GM03348 (cell line): ENCODE results near the gene MYO1C.

Source experiments
- DNase-seq: peaks from one replicate; pipeline ENCODE4 v3.0.0; 2012; ENCODE audit warnings: low spot score

MYO1C gene

DNA sequence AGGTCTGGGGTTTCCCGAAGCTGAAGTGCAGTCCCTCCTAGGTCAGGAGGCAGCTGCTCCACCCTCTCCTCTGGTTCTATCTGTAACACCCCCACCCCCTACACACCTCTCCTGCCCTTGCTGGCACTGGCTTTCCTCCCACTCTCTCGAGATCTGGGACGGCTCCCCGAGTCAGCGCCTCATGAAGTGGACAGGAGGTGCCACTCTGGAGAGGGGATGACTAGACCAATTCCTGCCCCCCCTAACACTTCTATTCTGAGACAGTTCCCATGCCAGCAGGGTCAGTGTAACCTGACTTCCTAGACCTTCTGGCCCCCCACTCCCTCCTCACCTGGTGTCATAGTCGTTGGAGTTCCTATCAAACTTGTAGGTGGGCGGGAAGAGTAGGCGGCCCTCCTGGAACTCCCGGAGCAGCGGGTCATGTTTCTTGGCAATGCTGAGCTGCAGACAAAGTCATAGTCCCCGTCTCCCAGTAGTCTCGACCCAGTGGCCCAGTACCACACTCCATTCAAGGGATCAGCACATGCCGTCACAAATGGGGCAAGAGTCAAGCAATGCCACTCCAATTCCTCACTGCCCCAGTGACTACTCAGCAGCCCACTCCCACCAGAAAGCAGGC, 14.3 kb upstream of the MYO1C start:
- DNase-seq, result no peak

DNA sequence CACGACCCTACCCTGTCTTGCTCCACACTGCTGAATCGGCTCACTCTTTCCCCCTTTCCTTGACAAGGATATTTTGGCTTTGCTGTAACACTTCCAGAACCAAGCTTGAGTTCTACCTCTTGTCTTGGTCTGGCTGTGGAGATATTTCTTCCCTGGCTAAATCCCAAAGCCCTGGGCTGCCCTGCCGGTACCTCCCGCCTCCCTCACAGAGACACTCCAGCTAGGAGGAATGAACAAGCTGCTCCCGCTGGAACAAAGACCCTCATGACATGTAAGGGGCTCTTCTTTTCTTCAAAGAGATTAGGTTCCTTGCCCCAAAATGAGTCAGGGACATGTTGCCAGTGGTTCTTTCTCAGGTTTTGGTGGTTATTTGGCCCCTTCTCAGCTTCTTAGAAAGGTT, 13.1 kb upstream of the MYO1C start:
- DNase-seq, result no peak

DNA sequence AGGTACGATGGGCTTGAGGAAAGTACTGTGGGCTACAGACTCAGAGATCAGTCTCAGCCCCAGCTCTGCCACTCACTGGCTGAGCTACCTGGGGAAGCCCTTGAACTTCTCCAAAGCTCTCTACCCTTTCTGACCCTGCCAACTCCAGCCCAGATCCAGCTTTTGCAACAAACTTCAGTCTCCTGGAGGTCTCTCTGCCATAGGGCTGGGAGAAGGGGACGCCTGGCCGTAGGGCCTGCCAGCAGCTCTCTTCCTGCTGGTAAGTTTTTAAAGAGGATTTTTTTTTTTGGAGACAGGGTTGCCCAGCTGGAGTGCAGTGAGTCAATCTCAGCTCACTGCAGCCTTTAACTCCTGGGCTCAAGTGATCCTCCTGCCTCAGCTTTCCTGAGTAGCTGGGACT, 12.4 kb upstream of the MYO1C start:
- no peak for DNase-seq

DNA sequence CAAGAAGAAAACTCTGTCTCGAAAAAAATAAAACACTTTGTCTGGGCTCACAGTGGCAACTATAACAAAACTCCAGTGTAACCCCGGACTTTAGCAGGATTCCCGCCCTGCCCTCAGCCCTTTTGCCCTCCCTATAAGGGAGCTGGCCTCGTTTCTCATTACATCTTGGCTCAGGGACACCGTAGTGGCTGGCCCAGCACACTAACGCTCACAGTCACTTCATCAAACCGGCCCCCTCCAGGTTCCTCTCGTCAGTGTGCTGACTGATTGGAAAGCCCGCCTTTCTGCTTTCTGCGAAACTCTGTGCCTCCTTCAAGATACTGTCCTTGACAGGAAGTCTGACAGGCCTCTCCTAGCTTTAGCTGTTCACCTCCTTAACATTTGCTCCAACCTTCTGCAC, 11.2 kb upstream of the MYO1C start:
- no peak for DNase-seq

DNA sequence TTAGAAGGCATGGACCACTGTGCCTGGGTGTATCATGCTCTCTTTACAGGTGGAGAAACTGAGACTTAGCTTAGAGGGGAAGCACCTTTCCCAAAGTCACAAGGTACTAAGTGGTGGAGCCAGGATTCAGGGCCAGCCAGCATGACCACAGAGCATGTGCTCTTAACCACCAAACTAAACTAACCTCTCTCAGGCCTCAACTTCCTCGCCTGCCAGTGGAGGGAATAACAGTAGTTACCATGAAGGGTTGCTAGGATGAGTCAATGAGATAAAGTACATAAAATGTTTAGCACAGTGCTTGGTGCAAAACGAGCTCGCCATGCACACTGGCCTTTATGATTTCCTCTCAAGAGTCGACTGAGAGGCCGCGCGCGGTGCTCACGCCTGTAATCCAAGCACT, 6.4 kb upstream of the MYO1C start:
- DNase-seq, result no peak

DNA sequence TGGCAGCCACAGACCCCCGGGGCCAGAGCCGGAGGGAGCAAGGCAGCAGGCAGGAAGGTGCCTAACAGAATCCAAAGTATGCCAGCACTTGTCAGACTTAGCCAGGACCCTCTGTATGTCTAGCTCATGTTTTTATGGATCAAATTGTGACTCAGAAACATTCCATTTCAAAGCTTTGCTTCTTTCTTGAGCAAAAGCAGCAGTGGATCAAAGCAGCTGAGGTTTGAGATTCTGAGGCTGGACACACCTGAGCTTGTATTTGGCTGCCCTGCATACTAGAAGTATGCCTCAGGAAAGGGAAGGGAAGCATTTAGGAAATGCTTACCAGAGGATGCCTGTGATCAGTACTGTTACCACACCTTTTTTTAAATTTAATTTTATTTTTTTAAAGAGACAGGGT, 5.7 kb upstream of the MYO1C start:
- no peak for DNase-seq

DNA sequence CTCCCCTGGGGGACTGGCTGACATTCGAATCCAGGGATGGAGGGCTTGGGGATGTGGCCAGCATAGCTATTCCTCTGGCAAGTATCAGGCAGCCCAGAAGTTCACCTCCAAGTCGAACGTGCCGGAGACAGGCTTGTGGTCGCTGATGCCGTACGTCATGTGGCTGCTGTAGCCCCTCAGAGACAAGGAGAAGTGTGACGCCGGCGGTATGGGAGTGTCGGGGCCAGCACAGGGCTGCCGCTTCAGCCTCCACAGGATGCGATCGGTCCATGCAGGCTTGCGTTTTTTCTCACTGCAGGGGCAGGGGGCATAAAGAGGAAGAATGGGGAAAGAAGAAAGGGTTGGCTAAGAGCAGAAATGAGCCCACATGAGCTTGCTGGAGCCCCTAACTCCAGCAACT, 5.3 kb upstream of the MYO1C start:
- no peak for DNase-seq

DNA sequence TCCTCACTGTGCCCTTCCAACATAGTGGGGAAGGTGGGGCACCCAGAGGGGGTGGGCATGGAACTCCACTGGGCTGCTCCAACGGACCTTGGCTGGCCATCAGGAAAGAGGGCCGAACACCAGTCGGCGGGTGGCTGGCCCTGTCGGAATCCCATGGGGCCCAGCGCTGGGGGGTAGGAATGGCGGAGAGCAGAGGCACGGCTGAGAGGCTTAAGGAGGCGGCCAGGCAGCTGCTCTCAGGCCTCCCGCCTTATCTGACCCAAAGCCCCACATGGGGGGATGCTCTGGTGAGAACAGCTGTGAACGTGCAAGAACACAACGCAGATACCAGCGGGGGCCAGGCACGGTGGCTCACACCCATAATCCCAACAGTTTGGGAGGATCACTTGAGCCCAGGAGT, 4.4 kb upstream of the MYO1C start:
- DNase-seq, result no peak

DNA sequence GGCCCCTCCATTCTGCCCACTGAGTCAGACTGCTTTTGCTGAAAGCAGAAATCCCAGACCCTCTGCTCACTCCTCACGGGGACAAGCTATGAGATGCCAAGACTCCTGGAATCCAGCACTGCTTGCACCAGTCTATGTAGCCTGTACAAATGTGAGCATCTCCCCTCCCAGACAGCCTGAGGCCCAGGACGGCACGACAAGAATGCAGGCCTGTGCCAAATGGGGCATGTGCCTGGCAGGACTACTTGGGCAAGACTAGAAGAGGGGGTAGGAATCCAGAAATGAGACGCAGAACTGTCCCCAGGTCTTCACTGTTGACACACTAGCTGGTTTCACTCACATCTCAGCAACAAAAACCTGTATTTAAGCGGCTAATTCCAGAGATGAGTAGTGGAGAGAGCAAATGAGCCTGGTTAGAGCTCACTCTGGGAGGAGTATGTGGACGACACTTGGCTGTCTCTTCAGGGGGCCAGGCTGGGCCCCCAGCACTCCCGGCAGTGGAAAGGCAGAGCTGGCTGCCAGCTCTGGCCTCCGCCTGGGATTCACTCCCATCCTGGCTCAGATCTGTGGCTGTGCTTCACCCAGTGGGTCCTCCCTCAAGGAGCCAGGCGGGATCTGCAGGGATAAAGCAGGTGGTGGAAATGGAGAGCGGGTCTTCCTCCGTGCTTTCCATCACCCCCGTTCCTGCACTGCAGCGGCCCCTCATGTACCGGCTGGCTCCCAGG, 2.9 kb upstream of the MYO1C start:
- DNase-seq, result peak; percentile 67

DNA sequence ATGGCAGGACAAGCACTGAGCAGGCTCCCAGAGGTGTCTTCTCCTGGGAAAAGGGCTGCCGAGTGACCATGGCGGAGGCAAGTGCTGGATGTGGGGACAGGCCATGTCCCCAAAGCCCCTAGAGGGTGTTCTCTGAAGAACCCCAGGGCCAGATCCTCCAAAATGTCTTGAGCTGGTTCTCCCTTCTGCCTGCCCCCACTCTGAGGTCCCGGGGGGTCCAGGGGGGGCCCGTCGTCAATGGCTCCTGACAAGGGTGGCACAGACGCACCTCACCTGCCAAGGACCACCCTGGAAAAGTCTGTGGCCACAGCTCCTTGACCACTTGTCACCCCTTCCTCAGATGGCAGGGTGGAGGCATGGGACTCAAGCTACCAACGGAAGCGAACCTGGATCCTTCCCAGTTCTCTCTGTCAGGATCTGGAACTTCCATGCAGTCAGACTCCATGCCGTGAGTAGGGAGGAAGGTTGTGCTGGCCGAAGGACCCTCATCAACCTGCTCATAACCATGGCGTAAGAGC, 2.3 kb upstream of the MYO1C start:
- no peak for DNase-seq

DNA sequence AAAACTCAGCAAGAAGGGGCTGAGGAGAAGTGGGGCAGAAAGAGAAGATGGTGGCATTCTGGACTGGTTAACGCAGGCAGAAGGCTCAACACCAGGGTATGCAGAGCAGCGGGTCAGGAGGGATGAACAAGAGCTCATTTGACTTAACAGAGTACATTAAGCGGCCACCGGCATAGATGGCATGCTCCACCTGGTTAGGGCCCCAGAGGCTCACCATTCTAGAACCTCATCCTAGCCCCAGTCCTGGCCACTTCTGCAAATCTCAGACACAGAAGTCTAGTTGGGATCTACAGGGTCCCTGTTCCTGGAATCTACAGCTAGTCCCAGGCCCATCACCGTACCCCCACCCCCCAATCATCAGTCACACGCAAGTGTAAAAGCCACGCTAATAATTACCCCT, 1.7 kb upstream of the MYO1C start:
- no peak for DNase-seq

DNA sequence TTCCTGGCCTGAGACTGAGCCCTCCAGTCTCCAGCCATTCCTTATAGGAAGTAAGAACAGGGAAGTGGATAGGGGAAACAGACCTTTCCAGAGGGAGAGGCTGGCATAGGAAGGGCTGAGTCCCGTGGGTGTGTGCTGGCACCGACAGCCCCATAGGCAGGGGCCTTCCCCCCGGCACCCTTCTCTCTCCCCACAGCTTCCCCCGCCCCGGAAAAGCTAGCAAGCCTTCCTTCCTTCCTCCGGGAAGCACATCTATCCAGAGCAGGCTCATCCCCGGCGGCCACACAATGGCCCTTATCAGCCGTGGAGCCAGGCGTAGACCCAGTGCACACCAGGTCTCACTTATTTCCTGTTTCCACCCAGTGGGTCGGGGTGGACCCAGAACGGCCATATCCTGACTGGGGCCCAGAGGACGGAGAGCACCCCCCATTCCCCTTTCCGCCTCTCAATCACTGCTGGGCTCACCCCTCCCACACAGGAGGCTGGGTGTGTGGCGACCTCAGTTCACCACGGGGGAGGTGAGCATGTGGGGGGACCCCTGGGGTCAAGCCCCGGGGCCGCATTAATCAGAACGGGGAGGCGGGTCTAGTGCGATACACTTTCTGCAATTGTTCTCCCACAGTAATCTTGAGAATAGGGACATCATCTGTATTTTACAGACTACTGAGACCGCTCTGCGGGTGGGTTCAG, 950 bp upstream of the MYO1C start:
- DNase-seq, result no peak

DNA sequence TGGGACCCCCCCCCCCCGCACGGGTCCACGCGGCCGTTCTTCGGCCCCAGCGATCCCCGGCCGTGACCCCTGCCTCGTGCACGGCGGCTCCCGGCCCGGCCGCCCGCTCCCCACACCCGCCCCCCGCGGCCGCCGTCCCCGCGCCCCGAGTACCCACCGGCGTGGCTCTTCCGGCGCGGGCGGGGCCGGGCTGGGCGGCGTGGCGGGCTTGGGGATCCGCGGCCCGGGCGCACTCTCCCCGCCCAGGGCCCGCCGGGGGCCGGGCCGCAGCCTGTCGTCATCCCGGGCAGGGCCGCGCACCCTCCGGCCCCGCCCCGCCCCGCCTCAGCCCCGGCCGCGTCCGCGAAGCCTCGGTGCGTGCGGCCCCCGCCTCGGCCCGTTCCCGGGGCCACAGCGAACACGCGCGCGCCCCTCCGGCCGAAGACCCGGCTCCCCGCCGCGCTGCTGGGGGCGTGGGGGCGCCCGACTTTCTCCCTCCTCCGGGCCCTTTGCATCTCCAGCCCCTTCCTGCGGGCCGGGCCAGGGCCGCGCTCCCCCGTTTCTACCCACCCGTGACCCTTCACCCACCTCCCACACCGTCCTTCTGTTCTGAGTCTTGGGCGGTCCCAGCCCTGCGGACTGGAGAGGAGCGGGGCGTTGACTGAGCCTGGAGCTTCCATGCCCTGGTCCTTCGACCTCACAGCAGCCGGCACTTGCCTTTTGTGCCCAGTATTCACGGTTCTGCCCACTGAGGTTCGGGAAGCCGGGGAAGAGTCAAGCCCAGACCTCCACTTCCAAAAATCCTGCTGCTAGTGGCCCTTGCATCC, 840 bp downstream of the MYO1C start:
- DNase-seq, result peak; percentile 96

DNA sequence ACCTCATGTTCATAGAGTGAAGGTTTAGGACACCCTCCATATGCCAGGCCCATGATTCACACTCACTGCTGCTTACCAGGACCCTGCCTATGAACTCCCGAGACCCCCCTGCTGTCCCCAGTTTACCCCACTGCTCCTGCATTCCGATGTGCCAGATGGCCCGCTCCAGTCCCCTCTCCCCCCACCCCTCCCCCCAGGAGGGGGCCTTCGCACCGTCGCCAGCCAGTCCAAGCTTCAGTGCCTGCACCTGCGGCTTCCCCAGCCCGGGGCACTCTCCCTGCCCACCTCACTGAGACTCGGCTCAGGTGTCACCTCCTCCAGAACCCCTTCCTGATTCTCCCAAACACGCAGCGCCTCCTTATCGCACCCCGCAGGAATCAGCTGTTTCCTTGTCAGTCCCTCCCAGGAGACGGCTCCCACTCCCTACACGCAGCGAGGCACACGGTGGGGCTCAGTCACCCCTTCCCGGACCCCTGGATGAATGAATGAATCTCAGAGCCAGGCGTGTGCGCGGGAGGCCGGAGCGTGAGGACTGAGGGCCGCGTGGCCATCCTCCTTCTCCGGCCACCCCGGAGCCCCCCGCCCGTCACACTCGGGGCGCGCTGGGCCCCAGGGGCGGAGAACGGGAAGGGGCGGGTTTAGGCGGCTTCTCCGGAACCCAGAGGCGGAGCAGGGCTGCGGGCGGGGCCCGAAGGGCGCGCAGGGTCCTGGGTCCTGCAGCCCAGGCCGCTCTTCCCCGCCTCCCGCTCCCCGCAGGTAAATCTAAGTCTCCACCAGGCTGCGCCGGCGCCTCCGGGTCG, 1.6 kb downstream of the MYO1C start:
- DNase-seq, result peak; percentile 88

DNA sequence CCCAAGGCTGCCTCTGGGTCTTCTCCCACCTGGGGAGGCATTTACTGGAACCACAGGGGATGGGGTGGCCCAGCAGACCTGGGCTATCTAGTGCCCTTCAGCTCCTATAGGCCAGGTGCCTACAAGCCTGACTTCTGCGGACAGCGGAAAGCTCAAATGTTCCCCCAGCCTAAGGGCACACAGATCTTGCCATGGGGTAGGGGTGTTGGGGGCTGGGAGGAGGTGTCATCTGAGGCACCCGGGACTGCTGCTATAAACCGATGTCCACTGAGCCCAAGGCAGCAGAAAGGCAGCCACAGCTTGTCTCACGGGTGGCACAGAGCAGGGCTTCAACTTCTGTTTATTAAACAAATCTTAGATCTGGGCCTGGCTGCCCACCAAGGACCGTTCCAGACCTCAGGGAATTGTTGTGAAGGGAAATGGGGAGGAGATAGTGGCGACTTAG, 3.6 kb downstream of the MYO1C start:
- DNase-seq, result no peak

DNA sequence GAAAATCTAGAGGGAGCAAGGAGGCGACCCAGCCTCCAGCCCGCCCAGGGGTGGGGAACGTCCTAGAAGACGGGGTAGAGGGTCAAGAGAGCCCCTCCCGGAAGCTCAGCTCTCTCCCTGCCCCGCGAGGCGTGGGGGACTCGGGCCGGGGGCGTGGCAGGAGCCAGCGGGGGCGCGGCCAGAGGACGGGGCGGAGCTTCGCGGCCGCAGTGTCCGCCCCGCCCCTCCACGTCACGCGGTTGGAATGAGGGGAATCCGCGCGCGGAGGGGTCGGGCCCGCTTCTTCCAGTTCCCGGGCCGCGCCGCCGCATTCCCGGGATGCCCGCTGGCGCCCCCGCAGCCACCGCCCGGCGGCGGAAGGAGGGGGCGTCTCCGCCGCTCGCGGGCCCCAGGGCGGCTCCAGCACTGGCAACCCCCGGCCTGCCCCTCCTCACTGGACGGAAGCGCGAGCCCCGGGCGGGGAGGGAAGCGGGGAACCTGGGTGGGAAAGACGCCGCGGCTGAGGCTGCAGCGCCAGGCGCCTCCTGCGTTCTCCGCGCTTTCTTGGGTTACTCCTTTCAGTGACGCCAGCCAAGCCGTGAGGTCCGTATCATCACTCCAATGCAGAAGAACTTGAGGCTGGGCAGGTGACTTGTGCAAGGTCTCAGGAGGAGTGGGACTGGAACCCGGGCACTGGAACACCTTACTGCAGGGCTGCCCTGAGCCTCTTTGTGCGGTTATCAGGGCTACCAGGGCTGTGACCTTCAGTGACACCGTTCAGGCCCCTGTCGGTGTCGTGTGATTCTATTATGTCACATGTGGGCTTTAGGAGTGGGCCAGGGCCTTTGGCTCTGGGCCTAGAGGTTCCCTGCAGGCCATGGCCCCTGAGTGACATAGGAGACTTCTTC, 4.3 kb downstream of the MYO1C start:
- peak; percentile 96 for DNase-seq

DNA sequence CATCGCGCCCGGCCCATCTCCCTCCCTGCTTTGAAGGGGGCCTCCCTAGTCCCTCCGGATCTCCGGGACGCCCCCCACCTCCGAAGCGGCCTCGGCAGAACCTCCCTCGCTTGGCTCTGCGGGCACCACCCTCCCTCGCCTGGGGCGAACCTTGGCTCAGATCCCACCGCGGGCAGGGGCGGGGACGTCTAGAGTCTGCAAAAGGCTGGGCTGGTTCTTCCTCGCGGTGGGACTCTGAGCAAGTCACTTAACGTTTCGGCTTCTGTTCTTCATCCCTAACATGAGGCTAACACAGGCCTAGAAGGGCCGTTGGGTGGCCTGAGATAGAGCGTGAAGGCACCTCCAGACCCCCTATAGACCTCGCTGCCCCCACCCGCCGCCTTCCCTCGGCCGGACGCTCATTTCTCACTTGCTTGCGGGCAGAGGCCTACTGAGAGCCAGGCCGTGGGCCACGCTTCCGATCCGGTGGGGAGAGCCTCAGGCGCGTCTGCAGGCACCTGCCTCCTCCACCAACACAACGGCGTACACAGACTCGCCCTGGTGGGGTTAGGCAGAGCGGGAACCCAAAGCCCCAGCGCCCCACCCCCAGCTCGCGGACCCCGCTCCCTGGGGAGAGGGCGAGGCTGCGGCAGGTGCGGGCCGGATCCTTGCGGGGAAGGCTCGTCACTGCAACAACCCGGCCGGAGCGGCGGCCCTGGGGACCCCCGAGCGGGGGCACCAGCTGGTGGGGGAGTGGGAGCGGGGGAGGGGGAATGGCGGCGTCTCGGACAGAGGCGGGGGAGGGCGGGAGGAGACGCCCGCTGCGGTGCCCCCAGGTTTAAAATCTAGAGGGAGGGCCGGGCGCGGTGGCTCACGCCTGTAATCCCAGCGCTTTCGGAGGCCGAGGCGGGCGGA, 5.4 kb downstream of the MYO1C start:
- peak; percentile 81 for DNase-seq

DNA sequence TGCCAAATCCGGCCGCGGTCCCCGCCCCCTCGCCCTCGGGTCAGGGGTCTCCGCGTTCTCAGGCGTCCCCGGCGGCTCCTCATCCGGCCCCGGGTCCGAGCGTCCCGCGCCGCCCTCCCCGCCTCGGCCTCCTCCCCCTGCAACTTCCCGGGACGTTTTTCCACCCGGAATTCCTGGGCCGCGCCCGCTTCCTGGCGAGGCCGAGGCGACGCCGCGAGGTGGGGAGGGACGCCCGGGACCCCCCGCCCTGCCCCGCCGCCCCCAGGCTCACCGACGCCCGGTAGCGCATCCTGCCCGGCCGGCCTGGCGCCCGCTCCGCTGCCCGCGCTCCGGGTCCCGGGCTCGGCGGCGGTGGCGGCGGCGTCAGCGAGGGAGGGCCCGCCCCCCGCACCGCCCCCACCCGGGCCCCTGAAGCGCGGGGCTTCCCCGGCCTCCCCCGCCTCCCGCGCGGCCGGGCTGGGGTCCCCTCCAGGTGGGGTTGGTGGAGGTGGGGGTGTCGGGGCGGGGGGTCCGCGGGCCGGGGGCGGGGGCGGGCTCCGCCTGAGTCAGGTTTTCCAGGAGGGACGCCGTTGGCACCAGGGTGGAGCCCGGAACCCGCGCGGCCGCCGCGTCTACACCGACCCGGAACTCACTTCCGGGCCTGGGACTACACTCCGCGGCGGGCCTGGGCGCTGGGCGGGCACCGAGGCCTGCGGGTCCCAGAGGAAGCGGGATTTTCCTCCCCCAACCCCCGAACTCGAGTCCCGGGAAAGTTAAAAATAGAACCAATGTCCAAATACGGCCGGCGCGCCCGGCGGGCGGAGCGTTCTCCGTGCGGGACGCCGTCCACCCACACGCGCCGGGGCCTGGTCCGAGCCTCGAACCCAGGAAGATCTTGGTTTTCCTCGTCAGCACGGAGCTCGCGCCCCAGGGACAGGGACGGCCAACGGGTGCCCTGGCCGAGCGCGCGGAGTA, 6.8 kb downstream of the MYO1C start:
- DNase-seq, result peak; percentile 88
